HepG2 (cell line): ENCODE results near the gene SLC35B2. TPM values are rescaled to one million over a fixed set of nuclear protein-coding genes. Genes with fewer than 3 reads are reported as not detected.

Experiments used
- ATAC-seq: fragments of 200-7000 bp; cut with Tn5 transposase; 3 replicates; pipeline ENCODE4 v1.9.1; 2020; ENCODE audit warnings: mild to moderate bottlenecking, moderate library complexity
- BruUV-seq: library from RNA; stranded (reverse); fragments of 400-500 nt; replicated peaks from 2 replicates; lab custom pipeline; 2021; lab: Mats Ljungman, UMichigan
- CTCF ChIA-PET: fragments of 300-600 bp; formaldehyde crosslinking; extraction: SDS; loops from one replicate; lab custom pipeline; 2021; ENCODE audit warnings: low total read pairs, inconsistent platforms, low intra/inter-chr PET ratio; lab: Yijun Ruan, JAX
- POLR2A ChIA-PET: fragments of 350-600 bp; sonication (Branson Sonifier 250); formaldehyde crosslinking; loops from one replicate; lab custom pipeline; 2020; ENCODE audit warnings: antibody characterized with exemption, inconsistent platforms; lab: Yijun Ruan, JAX
- DNase-seq: peaks from one replicate; pipeline ENCODE4 v3.0.0-alpha.2; 2015; ENCODE audit warnings: low spot score
- FAIRE-seq: peaks from 3 replicates; lab custom pipeline; 2011; peaks lifted over from hg19 to GRCh38; lab: Jason Lieb, UNC
- H2AFZ ChIP-seq: one replicate; pipeline ENCODE4 v1.6.1; 2011; ENCODE audit warnings: low read length, inconsistent platforms
- H3K27ac ChIP-seq: fragments of 300-600 bp; 3 replicates; pipeline ENCODE4 v1.8.0; 2011; ENCODE audit warnings: mixed run types, mild to moderate bottlenecking, mixed read lengths, low read length, inconsistent platforms; ENCODE audit not compliant: insufficient read depth; ENCODE audit errors: extremely low read length
- H3K27me3 ChIP-seq, 2 experiments: fragments of 200-600 bp in 1 of 2; 2 replicates in 1 of 2; 3 replicates in 1 of 2; pipeline versions ENCODE4 v1.6.0 to v1.8.0; 2011; ENCODE audit warnings: low read length in 2 of 2, mild to moderate bottlenecking in 2 of 2, moderate library complexity in 2 of 2, inconsistent platforms in 1 of 2; ENCODE audit not compliant: insufficient read depth in 2 of 2, control insufficient read depth in 1 of 2
- H3K36me3 ChIP-seq, 2 experiments: fragments of 200-600 bp in 1 of 2; replicated peaks in 1 of 2; 2 replicates in 1 of 2; 3 replicates in 1 of 2; pipeline versions ENCODE4 v1.5.1 to v1.8.0; 2011; ENCODE audit warnings: low read length in 2 of 2, inconsistent platforms in 1 of 2; ENCODE audit not compliant: insufficient read depth in 2 of 2, control insufficient read depth in 1 of 2
- H3K4me1 ChIP-seq: 2 replicates; pipeline ENCODE4 v1.5.1; 2012; ENCODE audit warnings: low read length, inconsistent platforms; ENCODE audit not compliant: insufficient read depth
- H3K4me2 ChIP-seq: 2 replicates; pipeline ENCODE4 v1.6.0; 2011; ENCODE audit warnings: low read depth, low read length, inconsistent platforms
- H3K4me3 ChIP-seq, 3 experiments: fragments of 200-600 bp in 1 of 3; sonication (generic), shearing (Covaris generic) in 1 of 3; replicated peaks in 1 of 3; 2 replicates each; pipeline ENCODE4 v1.5.1; 2011 to 2016; ENCODE audit warnings: low read length in 3 of 3, inconsistent platforms in 2 of 3, low read depth in 2 of 3, mild to moderate bottlenecking in 2 of 3, control low read depth in 1 of 3, mixed read lengths in 1 of 3; ENCODE audit not compliant: insufficient read depth in 1 of 3
- H3K79me2 ChIP-seq: one replicate; pipeline ENCODE4 v1.6.1; 2011; ENCODE audit warnings: low read length, inconsistent platforms; ENCODE audit not compliant: insufficient read depth
- H3K9ac ChIP-seq: 2 replicates; pipeline ENCODE4 v1.6.0; 2011; ENCODE audit warnings: mild to moderate bottlenecking, low read depth, low read length, inconsistent platforms; ENCODE audit not compliant: insufficient read depth
- H3K9me3 ChIP-seq: 2 replicates; pipeline ENCODE4 v1.5.1; 2012; ENCODE audit warnings: mild to moderate bottlenecking, low read length
- H4K20me1 ChIP-seq: 2 replicates; pipeline ENCODE4 v1.6.0; 2011; ENCODE audit warnings: inconsistent platforms, mild to moderate bottlenecking, low read length, moderate library complexity; ENCODE audit not compliant: insufficient read depth
- HOXA9 ChIP-seq: sonication (generic); formaldehyde crosslinking; IDR thresholded peaks from 2 replicates; pipeline ENCODE4 v1.8.1; 2022; ENCODE audit warnings: missing genetic modification reagents, mild to moderate bottlenecking, moderate library complexity, borderline replicate concordance
- MYNN ChIP-seq: sonication (generic); formaldehyde crosslinking; IDR thresholded peaks from 2 replicates; pipeline ENCODE4 v1.4.0; 2020; ENCODE audit warnings: mild to moderate bottlenecking, low read depth, missing genetic modification reagents
- SMAD9 ChIP-seq: sonication (generic); formaldehyde crosslinking; IDR thresholded peaks from 2 replicates; pipeline ENCODE4 v1.5.1; 2020; ENCODE audit warnings: mild to moderate bottlenecking, missing genetic modification reagents
- THAP11 ChIP-seq: IDR thresholded peaks from 2 replicates; pipeline ENCODE4 v1.6.1; 2016; ENCODE audit warnings: missing biosample characterization, missing genetic modification reagents
- ZNF235 ChIP-seq: sonication (generic); formaldehyde crosslinking; IDR thresholded peaks from 2 replicates; pipeline ENCODE4 v1.8.1; 2023; ENCODE audit warnings: mild to moderate bottlenecking, missing genetic modification reagents, borderline replicate concordance
- WGBS: methylation state at CpG from one replicate; pipeline ENCODE4 v1.1.6; 2017; ENCODE audit warnings: low lambda C conversion rate; 5-methylcytosine and 5-hydroxymethylcytosine counted together
- in situ Hi-C: cut with HindIII; loops from 2 replicates; pipeline ENCODE4 v1.10.0; 2017; ENCODE audit warnings: low pct_unique_long_range_greater_than_20kb; ENCODE audit not compliant: extremely low pct_ligation_motif_present
- intact Hi-C: fragments of 100-400 bp; cut with micrococcal nuclease; formaldehyde crosslinking; loops from one replicate; pipeline ENCODE4 v1.10.0; 2022; ENCODE audit not compliant: unreplicated experiment
- polyA plus RNA-seq, 8 experiments: library from polyadenylated mRNA; depleted of rRNA in 3 of 8; stranded (reverse) in 7 of 8; unstranded in 1 of 8; fragments of >200 nt; fragmentation: Illumina TruSeq in 4 of 8; extraction: Trizol in 4 of 8; gene quantifications; 2 replicates each; pipeline versions ENCODE4 v1.2.1 to v1.2.3, GENCODE V29; 2011 to 2016; ENCODE audit warnings: low read depth in 4 of 8, missing spikeins in 1 of 8, mixed read lengths in 1 of 8; ENCODE audit not compliant: insufficient read depth in 1 of 8
- total RNA-seq, 5 experiments: library from RNA; depleted of rRNA; stranded (reverse); fragments of >200 nt; fragmentation: Illumina TruSeq; extraction: Trizol; gene quantifications; 2 replicates each; pipeline ENCODE4 v1.2.3, GENCODE V29; 2016; ENCODE audit warnings: low read depth in 1 of 5
- TF ChIP-seq, protein P1 (sequence below): sonication (generic); formaldehyde crosslinking; IDR thresholded peaks from 2 replicates; pipeline ENCODE4 v1.8.1; 2022; ENCODE audit warnings: mild to moderate bottlenecking, missing genetic modification reagents

SLC35B2 gene
- total and polyA plus RNA-seq, 2 of the 13 experiments (the other 11 are each of a cell fraction or from before 2014, with no cell fraction given): 61.1 to 148 TPM

DNA sequence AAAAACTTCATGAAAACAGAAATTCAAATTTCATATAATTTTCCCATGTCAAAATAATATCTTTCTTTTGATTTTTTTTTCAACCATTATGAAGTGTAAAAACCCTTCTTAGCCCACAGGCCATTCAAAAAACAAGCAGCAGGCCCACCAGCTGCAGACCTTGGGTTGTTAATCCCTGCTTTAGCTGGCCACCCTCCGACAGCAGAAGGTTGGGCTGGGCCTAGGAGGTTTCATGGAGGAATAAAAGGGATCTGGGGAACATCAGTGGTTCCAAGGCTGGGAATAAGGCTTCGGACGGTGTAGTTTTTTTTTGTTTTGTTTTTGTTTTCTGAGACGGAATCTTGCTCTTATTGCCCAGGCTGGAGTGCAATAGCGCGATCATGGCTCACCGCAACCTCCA is 14.0 kb downstream of the SLC35B2 start:
- FAIRE-seq (no peak), DNase-seq (no peak)
- H3K36me3 ChIP-seq: peaks cover 0 to 3% of the 10 kb centered on the region in 2 experiments; a peak in 1 of 5 replicates
- no TSS peak for BruUV-seq
- in situ Hi-C loops: no loop called here
- H3K9ac ChIP-seq: no peak overlapping the region
- TF ChIP-seq THAP11 (CRISPR knock-in tag): no peak
- no peak for TF ChIP-seq SMAD9 (CRISPR knock-in tag)
- TF ChIP-seq HOXA9 (CRISPR knock-in tag): no peak
- TF ChIP-seq, all 625 proteins: peak for 0
- ChIA-PET CTCF (no interaction called here), POLR2A (interaction anchor here (8.4 kb wide), 1 partner anchor 12 kb away, joined by 264 read pairs; the partner anchor contains the start of gene SLC35B2)
- no peak overlapping the region for H2AFZ ChIP-seq
- no peak for ATAC-seq
- peaks cover 19% of the 10 kb centered on the region for H3K79me2 ChIP-seq
- H3K27ac ChIP-seq: no peak overlapping the region
- intact Hi-C loops: no loop called here
- peaks cover 54% of the 10 kb centered on the region for H3K4me1 ChIP-seq
- H3K4me3 ChIP-seq: no peak overlapping the region
- H3K9me3 ChIP-seq: no peaks in the 10 kb centered on the region
- H3K27me3 ChIP-seq: no peaks in the 10 kb centered on the region; a peak in 1 of 5 replicates
- no peak overlapping the region for H3K4me2 ChIP-seq
- peaks cover 14% of the 10 kb centered on the region for H4K20me1 ChIP-seq
- 97% methylated on average over 7 of the region's 7 CpGs for WGBS

DNA sequence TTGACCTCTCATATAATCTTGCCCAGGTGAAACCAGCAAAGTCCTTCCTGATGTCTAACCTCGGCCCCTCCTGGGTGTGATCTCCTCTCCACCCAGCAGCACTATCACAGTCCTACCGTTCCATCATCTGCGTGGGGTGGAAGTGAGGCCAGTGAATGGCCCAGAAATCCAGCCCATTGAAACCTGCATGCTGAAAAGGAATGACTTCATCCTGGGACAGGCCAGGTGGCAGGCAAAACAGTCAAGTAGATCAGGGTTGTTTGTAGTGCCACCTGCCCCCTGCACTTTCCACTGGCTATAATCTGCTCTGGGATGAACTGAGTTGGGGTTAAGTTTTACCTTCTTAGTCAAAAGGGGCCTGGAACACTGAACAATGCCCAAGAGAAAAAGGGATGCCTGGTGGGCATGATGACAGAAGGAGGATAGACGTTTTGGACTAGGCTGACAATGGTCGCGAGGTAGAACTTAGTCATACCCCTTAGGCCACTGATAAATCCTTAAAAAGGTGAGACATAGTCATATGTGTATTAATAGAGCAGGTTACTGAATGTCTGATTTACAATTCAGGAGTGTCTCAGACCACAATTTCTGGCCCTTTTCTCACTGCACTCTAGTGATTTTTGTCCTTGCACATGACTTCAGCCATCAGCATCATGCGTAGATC is 18.5 kb downstream of the SLC35B2 start:
- intact Hi-C loops: loop anchor here (5.0 kb wide), 1 partner anchor 127 kb away; no protein-coding TSS in a partner anchor
- Histone ChIP-seq H3K9ac (no peak overlapping the region), H3K4me3 (no peak overlapping the region), H3K9me3 (no peaks in the 10 kb centered on the region), H3K36me3 (no peaks in the 10 kb centered on the region; a peak in 1 of 5 replicates), H3K27ac (no peak overlapping the region), H3K79me2 (no peaks in the 10 kb centered on the region), H2AFZ (no peak overlapping the region), H3K4me2 (peak overlapping the region; percentile 90; the same call in 1 of the 2 replicates), H4K20me1 (no peaks in the 10 kb centered on the region), H3K4me1 (peaks cover 73% of the 10 kb centered on the region), H3K27me3 (no peaks in the 10 kb centered on the region)
- ChIA-PET POLR2A (no interaction called here), CTCF (interaction anchor here (0.9 to 5.3 kb wide), 3 partner anchors 17 to 143 kb away, joined by 4 to 36 read pairs (median 12); no protein-coding TSS in a partner anchor)
- BruUV-seq: no TSS peak
- in situ Hi-C loops: loop anchor here (5.0 kb wide), 1 partner anchor 137 kb away; no protein-coding TSS in a partner anchor
- FAIRE-seq (no peak), DNase-seq (no peak), ATAC-seq (no peak)
- WGBS: 60% methylated on average over 7 of the region's 7 CpGs
- TF ChIP-seq ZNF235 (no peak), MYNN (CRISPR knock-in tag) (no peak)
- TF ChIP-seq, protein P1, sequence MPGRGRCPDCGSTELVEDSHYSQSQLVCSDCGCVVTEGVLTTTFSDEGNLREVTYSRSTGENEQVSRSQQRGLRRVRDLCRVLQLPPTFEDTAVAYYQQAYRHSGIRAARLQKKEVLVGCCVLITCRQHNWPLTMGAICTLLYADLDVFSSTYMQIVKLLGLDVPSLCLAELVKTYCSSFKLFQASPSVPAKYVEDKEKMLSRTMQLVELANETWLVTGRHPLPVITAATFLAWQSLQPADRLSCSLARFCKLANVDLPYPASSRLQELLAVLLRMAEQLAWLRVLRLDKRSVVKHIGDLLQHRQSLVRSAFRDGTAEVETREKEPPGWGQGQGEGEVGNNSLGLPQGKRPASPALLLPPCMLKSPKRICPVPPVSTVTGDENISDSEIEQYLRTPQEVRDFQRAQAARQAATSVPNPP: 0 out of 2 replicates have a peak, but pooled peaks have one; percentile 23
